Measurements from ENCODE around the gene POC5. TPM values are rescaled to one million over a fixed set of nuclear protein-coding genes. Genes with fewer than 3 reads are reported as not detected.

Gene POC5
- total and polyA plus RNA-seq, 2 of the 8 experiments (the other 6 are each of a cell fraction or from before 2014, with no cell fraction given) = 11.2 to 12.1 TPM

- Histone ChIP-seq H3K14ac (ENCODE audit: insufficient read length) (no peak overlapping the region), H3K79me2 (ENCODE audit: control insufficient read depth in 1 of 2, insufficient read depth in 2 of 2, low read length in 2 of 2) (no peaks in the 10 kb centered on the region), H2BK15ac (ENCODE audit: low read length) (no peak overlapping the region), H3K36me3 (ENCODE audit: control insufficient read depth in 2 of 4, insufficient read depth in 4 of 4, low read length in 3 of 4) (peaks cover 0 to 22% (median 0%) of the 10 kb centered on the region in 4 experiments; a peak in 3 of 8 replicates), H3K23me2 (ENCODE audit: low read depth, low read length) (no peaks in the 10 kb centered on the region), H3K4me1 (replicated peaks in 1 of 4; ENCODE audit: control insufficient read depth in 3 of 4, insufficient read depth in 4 of 4, low read length in 3 of 4) (no peaks in the 10 kb centered on the region), H2BK20ac (ENCODE audit: low read length) (no peak overlapping the region), H4K8ac (ENCODE audit: extremely low read depth, insufficient read depth, low read length) (no peak overlapping the region), H3K18ac (ENCODE audit: extremely low read depth, low read length) (no peak overlapping the region), H4K20me1 (replicated peaks in 1 of 2; ENCODE audit: control insufficient read depth in 1 of 2, insufficient read depth in 2 of 2, low read length in 2 of 2) (no peaks in the 10 kb centered on the region), H2BK120ac (replicated peaks; ENCODE audit: low read depth, low read length) (no peak overlapping the region), H3K79me1 (ENCODE audit: low read depth, low read length) (no peaks in the 10 kb centered on the region), H2AK5ac (ENCODE audit: low read depth, low read length) (no peak overlapping the region), H3K9me3 (ENCODE audit: insufficient read depth in 2 of 2, low read depth in 1 of 2, low read length in 1 of 2) (no peaks in the 10 kb centered on the region), H3K27ac (ENCODE audit: low read depth, low read length) (no peak overlapping the region), H3K4me3 (ENCODE audit: extremely low read depth in 1 of 4, insufficient read depth in 2 of 4, low read depth in 3 of 4, low read length in 4 of 4) (no peak overlapping the region), H3K4me2 (ENCODE audit: insufficient read depth in 1 of 2, low read depth in 2 of 2, low read length in 2 of 2) (no peak overlapping the region), H2BK12ac (ENCODE audit: low read depth, low read length) (no peak overlapping the region), H4K91ac (replicated peaks; ENCODE audit: insufficient read length, low read length) (no peak overlapping the region), H3K9ac (replicated peaks in 1 of 4; ENCODE audit: extremely low read depth in 1 of 4, low read depth in 3 of 4, low read length in 3 of 4) (no peak overlapping the region), H3K27me3 (replicated peaks in 1 of 4; ENCODE audit: control insufficient read depth in 3 of 4, extremely low read depth in 1 of 4, insufficient read depth in 3 of 4, low read length in 3 of 4) (no peaks in the 10 kb centered on the region), H2BK5ac (ENCODE audit: low read depth, low read length) (no peak overlapping the region), H3K56ac (replicated peaks; ENCODE audit: insufficient read length, low read depth, low read length) (no peak overlapping the region), H4K5ac (ENCODE audit: insufficient read length, low read depth, low read length) (no peak overlapping the region), H3K4ac (replicated peaks; ENCODE audit: insufficient read length, low read depth, low read length) (no peak overlapping the region), H2AFZ (ENCODE audit: low read length) (no peak overlapping the region), H3K23ac (ENCODE audit: insufficient read length) (no peak overlapping the region)
- ChIA-PET POLR2A (ENCODE audit: partially characterized antibody) (no interaction called here), CTCF (ENCODE audit: partially characterized antibody) (no interaction called here)
- FAIRE-seq (no peak), DNase-seq (ENCODE audit: low read depth in 1 of 2, low spot score in 2 of 2) (no peak)
- 93% methylated on average over 11 of the region's 11 CpGs; no CpG with 5 or more reads in 1 of the 2 experiments for WGBS, 2 experiments (ENCODE audit: extremely low coverage in 1 of 2, insufficient coverage in 1 of 2, insufficient read length in 1 of 2, insufficient replicate concordance in 2 of 2, low coverage in 1 of 2, low lambda C conversion rate in 2 of 2, missing lambda C conversion rate in 1 of 2)
- TF ChIP-seq NANOG (IDR thresholded peaks at IDR 0.05; ENCODE audit: insufficient read depth, low read depth, low read length, poor library complexity, severe bottlenecking) (no peak), RFX5 (IDR thresholded peaks at IDR 0.05; ENCODE audit: borderline replicate concordance, low read depth, low read length) (no peak), ATF3 (IDR thresholded peaks at IDR 0.05; ENCODE audit: insufficient read depth, low read depth, low read length) (no peak), CTCF (IDR thresholded peaks at IDR 0.05; ENCODE audit: control extremely low read depth in 1 of 3, insufficient read depth in 1 of 3, low read depth in 1 of 3, low read length in 3 of 3) (no peak), SIRT6 (IDR thresholded peaks at IDR 0.05; ENCODE audit: low read length) (no peak), JUND (IDR thresholded peaks at IDR 0.05; ENCODE audit: low read length) (no peak), TEAD4 (IDR thresholded peaks at IDR 0.05; ENCODE audit: low read depth, low read length) (no peak), RXRA (IDR thresholded peaks at IDR 0.05; ENCODE audit: insufficient read depth, low read depth, low read length) (no peak), TAF1 (IDR thresholded peaks at IDR 0.05; ENCODE audit: low read depth, low read length) (no peak), SUZ12 (IDR thresholded peaks at IDR 0.05; ENCODE audit: low read length) (no peak)
- TF ChIP-seq, protein P1, sequence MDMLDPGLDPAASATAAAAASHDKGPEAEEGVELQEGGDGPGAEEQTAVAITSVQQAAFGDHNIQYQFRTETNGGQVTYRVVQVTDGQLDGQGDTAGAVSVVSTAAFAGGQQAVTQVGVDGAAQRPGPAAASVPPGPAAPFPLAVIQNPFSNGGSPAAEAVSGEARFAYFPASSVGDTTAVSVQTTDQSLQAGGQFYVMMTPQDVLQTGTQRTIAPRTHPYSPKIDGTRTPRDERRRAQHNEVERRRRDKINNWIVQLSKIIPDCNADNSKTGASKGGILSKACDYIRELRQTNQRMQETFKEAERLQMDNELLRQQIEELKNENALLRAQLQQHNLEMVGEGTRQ (IDR thresholded peaks at IDR 0.05; ENCODE audit: low read length) = no peak
Measured at GRCh38 chr5:75685141-75685540, 32.1 kb downstream of the POC5 start.

Data from H1 (cell line).